Activated naive CD4-positive, alpha-beta T cell treated with anti-CD3 and anti-CD28 coated beads, Interleukin-2, amount 50 U/mL, for 24 hours (primary cell): ENCODE measurements around the gene ZCCHC17.

ENCODE experiments used
- H3K27ac Mint-ChIP-seq: one replicate; pipeline ENCODE4 v1.8.0; 2021; ENCODE audit warnings: mild to moderate bottlenecking, mixed read lengths
- H3K27me3 Mint-ChIP-seq: one replicate; pipeline ENCODE4 v1.8.0; 2021; ENCODE audit warnings: mixed read lengths
- H3K36me3 Mint-ChIP-seq: one replicate; pipeline ENCODE4 v1.8.0; 2021; ENCODE audit warnings: mixed read lengths
- H3K4me1 Mint-ChIP-seq: one replicate; pipeline ENCODE4 v1.8.0; 2021; ENCODE audit warnings: mixed read lengths
- H3K4me3 Mint-ChIP-seq: one replicate; pipeline ENCODE4 v1.8.0; 2021; ENCODE audit warnings: mild to moderate bottlenecking, mixed read lengths
- H3K9me3 Mint-ChIP-seq: one replicate; pipeline ENCODE4 v1.8.0; 2021; ENCODE audit warnings: mixed read lengths

ZCCHC17 gene

GRCh38 chr1:31336687-31337467, 40.0 kb downstream of the ZCCHC17 start:
- Mint-ChIP-seq H3K4me1 (no peaks in the 10 kb centered on the region), H3K36me3 (peaks cover 12% of the 10 kb centered on the region), H3K27me3 (no peaks in the 10 kb centered on the region), H3K9me3 (no peaks in the 10 kb centered on the region), H3K4me3 (no peak overlapping the region), H3K27ac (no peak overlapping the region)

DNA sequence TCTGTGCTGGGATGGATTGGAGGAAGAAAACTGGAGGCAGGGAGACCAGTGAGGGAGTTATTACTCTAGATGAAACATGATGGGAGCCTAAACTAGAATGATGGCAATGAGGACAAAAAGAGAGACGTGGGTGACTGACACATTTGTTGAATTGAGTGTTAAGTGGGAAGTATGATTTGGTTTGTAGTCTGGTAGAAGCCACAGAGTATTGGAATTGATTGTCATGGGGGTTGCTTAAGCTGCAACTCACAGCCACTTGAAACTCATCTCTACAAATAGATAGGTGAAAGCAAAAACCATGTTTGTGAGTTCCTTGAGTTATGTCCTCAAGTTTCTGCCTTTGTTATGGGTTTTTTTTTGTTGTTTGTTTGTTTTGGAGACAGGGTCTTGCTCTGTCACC, 47.7 kb downstream of the ZCCHC17 start:
- no peaks in the 10 kb centered on the region for H3K4me1 Mint-ChIP-seq
- no peaks in the 10 kb centered on the region for H3K27me3 Mint-ChIP-seq
- H3K36me3 Mint-ChIP-seq = peaks cover 19% of the 10 kb centered on the region
- no peak overlapping the region for H3K4me3 Mint-ChIP-seq
- H3K27ac Mint-ChIP-seq = no peak overlapping the region
- no peaks in the 10 kb centered on the region for H3K9me3 Mint-ChIP-seq

DNA sequence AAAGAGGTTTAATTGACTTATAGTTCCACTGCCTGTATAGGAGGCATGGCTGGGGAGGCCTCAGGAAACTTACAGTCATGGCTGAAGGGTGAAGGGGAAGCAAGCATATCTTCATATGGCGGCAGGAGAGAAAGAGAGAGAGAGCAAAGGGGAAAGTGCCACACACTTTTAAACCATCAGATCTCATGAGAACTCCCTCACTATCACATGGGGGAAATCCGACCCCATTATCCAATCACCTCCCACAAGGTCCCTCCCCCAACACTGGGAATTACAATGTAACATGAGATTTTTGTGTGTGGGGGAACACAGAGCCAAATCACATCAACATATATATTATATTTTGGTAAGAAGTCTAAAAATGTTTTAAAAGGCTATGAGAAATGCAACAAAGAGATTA, 48.8 kb downstream of the ZCCHC17 start:
- no peaks in the 10 kb centered on the region for H3K4me1 Mint-ChIP-seq
- peaks cover 16% of the 10 kb centered on the region for H3K36me3 Mint-ChIP-seq
- no peak overlapping the region for H3K4me3 Mint-ChIP-seq
- no peaks in the 10 kb centered on the region for H3K27me3 Mint-ChIP-seq
- no peaks in the 10 kb centered on the region for H3K9me3 Mint-ChIP-seq
- H3K27ac Mint-ChIP-seq = no peak overlapping the region

- Mint-ChIP-seq H3K4me3 (no peak overlapping the region), H3K36me3 (peaks cover 21% of the 10 kb centered on the region), H3K9me3 (no peaks in the 10 kb centered on the region), H3K27me3 (no peaks in the 10 kb centered on the region), H3K4me1 (no peaks in the 10 kb centered on the region), H3K27ac (no peak overlapping the region)
Observed at GRCh38 chr1:31346785-31347184, 50.0 kb downstream of the ZCCHC17 start.

DNA sequence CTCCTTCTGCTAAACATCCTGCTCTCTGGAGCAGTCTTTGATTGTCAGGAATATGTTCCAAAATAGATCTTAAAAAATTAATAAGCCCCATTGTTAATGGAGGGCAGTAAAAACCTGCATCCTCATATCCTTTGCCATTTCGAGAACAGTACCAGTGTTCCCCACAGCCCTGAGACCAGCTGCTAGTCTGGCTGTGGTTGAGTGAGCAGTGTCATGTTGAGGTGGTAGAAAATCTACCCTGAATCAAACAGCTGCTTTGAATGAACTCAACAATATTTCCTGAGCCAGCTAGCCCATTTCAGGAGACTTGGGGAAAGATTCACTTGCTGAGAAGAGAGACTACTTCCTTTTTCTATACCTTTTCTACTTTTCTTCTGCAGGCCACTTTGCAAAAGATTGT, 51.6 kb downstream of the ZCCHC17 start:
- no peaks in the 10 kb centered on the region for H3K27me3 Mint-ChIP-seq
- H3K9me3 Mint-ChIP-seq = no peaks in the 10 kb centered on the region
- no peak overlapping the region for H3K27ac Mint-ChIP-seq
- H3K36me3 Mint-ChIP-seq = peaks cover 24% of the 10 kb centered on the region
- H3K4me1 Mint-ChIP-seq = no peaks in the 10 kb centered on the region
- no peak overlapping the region for H3K4me3 Mint-ChIP-seq

GRCh38 chr1:31354283-31354682, 57.5 kb downstream of the ZCCHC17 start:
- Mint-ChIP-seq H3K4me1 (no peaks in the 10 kb centered on the region), H3K4me3 (no peak overlapping the region), H3K27ac (no peak overlapping the region), H3K9me3 (no peaks in the 10 kb centered on the region), H3K27me3 (no peaks in the 10 kb centered on the region), H3K36me3 (peaks cover 29% of the 10 kb centered on the region)

GRCh38 chr1:31356427-31356826, 59.6 kb downstream of the ZCCHC17 start:
- Mint-ChIP-seq H3K4me1 (no peaks in the 10 kb centered on the region), H3K4me3 (no peak overlapping the region), H3K27ac (no peak overlapping the region), H3K9me3 (no peaks in the 10 kb centered on the region), H3K27me3 (no peaks in the 10 kb centered on the region), H3K36me3 (peaks cover 24% of the 10 kb centered on the region)

- Mint-ChIP-seq H3K27me3 (no peaks in the 10 kb centered on the region), H3K4me1 (no peaks in the 10 kb centered on the region), H3K4me3 (no peak overlapping the region), H3K9me3 (no peaks in the 10 kb centered on the region), H3K27ac (no peak overlapping the region), H3K36me3 (peaks cover 24% of the 10 kb centered on the region)
Observed at GRCh38 chr1:31361607-31362006, 64.8 kb downstream of the ZCCHC17 start.

- H3K9me3 Mint-ChIP-seq = no peaks in the 10 kb centered on the region
- no peaks in the 10 kb centered on the region for H3K4me1 Mint-ChIP-seq
- H3K36me3 Mint-ChIP-seq = peaks cover 24% of the 10 kb centered on the region
- no peaks in the 10 kb centered on the region for H3K27me3 Mint-ChIP-seq
- H3K4me3 Mint-ChIP-seq = no peak overlapping the region
- no peak overlapping the region for H3K27ac Mint-ChIP-seq
Observed at GRCh38 chr1:31362032-31362431, 65.2 kb downstream of the ZCCHC17 start.

DNA sequence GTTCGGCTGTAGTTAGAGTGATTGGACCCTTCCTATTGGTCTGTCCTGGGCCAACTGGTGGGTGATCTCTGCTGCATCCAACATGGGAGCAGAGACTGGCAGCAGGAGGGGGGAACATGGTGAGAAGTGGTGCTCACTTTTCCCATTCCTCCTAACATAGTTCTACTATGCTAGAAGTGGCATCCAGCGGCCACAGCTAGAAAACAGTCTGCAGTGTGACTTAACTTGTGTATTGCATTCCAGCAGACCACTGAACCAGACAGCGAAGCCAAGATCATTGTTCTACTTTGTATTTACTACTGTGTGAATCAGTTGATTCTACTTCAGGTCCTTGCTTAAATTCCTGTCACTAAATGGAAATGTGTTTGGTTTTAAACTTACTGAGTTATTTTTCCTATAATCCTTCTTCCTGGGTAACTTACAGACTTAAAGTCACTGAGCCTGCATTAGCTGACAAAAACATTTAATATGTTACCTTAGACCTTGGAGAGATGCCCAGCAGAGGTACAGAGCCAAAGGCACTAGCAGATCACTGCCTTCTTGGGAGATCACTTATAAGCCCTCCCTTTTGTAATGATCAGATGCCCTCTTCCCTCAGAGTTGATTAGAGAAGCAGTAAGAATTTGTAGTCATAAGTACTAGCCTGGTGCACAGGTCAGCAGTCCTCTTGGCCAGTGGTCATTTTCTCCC, 67.9 kb downstream of the ZCCHC17 start:
- H3K4me1 Mint-ChIP-seq = no peaks in the 10 kb centered on the region

DNA sequence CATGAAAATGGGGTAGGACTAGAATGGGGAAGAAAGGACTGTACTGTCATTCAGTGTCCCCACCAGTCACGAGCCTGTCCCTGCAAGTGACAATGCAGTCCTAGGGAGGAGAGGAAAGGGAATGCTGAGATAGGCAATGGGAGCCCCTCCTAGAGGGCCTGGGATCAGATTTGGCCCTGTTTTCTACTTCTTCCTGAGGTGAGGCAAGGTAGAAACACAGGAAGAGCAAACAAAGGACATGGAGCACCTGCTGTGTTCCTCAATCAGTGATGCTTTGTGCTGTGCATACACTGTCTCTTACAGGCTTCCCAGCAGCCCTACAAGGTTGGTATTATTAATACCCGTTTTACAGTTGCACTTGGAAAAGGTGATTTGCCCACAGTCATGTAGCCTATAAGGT, 70.0 kb downstream of the ZCCHC17 start:
- Mint-ChIP-seq H3K27ac (no peak overlapping the region), H3K9me3 (no peaks in the 10 kb centered on the region), H3K36me3 (peaks cover 10% of the 10 kb centered on the region), H3K4me1 (no peaks in the 10 kb centered on the region), H3K27me3 (no peaks in the 10 kb centered on the region), H3K4me3 (no peak overlapping the region)

More for the DNA sequence above, 67.9 kb downstream of the ZCCHC17 start:
- Mint-ChIP-seq H3K27ac (no peak overlapping the region), H3K27me3 (no peaks in the 10 kb centered on the region), H3K4me3 (no peak overlapping the region), H3K36me3 (peaks cover 13% of the 10 kb centered on the region), H3K9me3 (no peaks in the 10 kb centered on the region)

- Mint-ChIP-seq H3K27ac (no peak overlapping the region), H3K4me3 (no peak overlapping the region)
Observed at GRCh38 chr1:31368611-31369107, 71.8 kb downstream of the ZCCHC17 start.

GRCh38 chr1:31370021-31370420, 73.2 kb downstream of the ZCCHC17 start:
- Mint-ChIP-seq H3K27me3 (no peaks in the 10 kb centered on the region), H3K36me3 (peaks cover 4% of the 10 kb centered on the region), H3K9me3 (no peaks in the 10 kb centered on the region), H3K4me3 (no peak overlapping the region), H3K4me1 (peaks cover 15% of the 10 kb centered on the region), H3K27ac (no peak overlapping the region)

More at GRCh38 chr1:31368611-31369107, 71.8 kb downstream of the ZCCHC17 start:
- Mint-ChIP-seq H3K4me1 (peaks cover 11% of the 10 kb centered on the region), H3K27me3 (no peaks in the 10 kb centered on the region), H3K9me3 (no peaks in the 10 kb centered on the region), H3K36me3 (peaks cover 10% of the 10 kb centered on the region)

DNA sequence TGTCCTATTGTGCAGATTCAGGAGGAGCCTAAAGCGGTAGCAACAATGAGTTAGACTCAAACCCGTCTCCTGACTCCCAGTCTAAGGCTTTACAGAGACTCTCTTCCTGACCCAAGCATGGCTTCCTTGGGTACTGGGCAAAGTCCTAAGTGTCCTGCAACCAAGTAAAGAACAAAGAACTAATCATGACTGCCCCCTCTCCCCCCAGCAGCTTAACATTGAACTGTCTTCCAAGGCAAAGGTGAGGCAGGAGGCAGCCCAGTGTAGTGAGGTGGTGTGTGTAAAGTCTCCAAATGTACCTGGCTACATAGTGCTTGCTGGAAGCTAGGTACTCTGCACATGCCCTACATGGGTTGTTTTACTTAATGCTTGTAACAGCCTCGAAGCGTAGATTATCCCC, 73.7 kb downstream of the ZCCHC17 start:
- peaks cover 15% of the 10 kb centered on the region for H3K4me1 Mint-ChIP-seq
- no peaks in the 10 kb centered on the region for H3K9me3 Mint-ChIP-seq
- no peak overlapping the region for H3K4me3 Mint-ChIP-seq
- H3K27me3 Mint-ChIP-seq = no peaks in the 10 kb centered on the region
- peaks cover 3% of the 10 kb centered on the region for H3K36me3 Mint-ChIP-seq
- H3K27ac Mint-ChIP-seq = peak overlapping the region; percentile 3

GRCh38 chr1:31371121-31371959, 74.5 kb downstream of the ZCCHC17 start:
- Mint-ChIP-seq H3K36me3 (no peaks in the 10 kb centered on the region), H3K4me1 (peaks cover 15% of the 10 kb centered on the region), H3K9me3 (no peaks in the 10 kb centered on the region), H3K4me3 (no peak overlapping the region), H3K27ac (no peak overlapping the region), H3K27me3 (no peaks in the 10 kb centered on the region)
